Heart left ventricle (tissue), 13 donors: Measurements from ENCODE around the gene MYMX.
"Not testable (repeated sequence)": the region's sequence is repeated elsewhere in the genome, so short reads cannot be mapped to it uniquely, and the experiment has no call there.

Experiments
- POLR2A ChIP-seq, 2 donors: fragments of 450-650 bp; IDR thresholded peaks; one replicate each; pipeline ENCODE4 v1.6.1; 2017; ENCODE audit warnings: antibody characterized with exemption in 2 of 2, mild to moderate bottlenecking in 2 of 2, moderate library complexity in 2 of 2
- TF ChIP-seq, protein P1 (sequence below), 12 donors: fragments of 200-600 bp; sonication (generic) in 4 of 12; IDR thresholded peaks; one replicate each; pipeline versions ENCODE4 v1.5.0 to v1.8.0; 2018 to 2022; ENCODE audit warnings: antibody characterized with exemption in 12 of 12, mild to moderate bottlenecking in 5 of 12
- donor health status: ischemic (EF 13 %, LVEDD 7.1; RV severe dilation, severe dysfunction).
- donor health status: DM: no; HTN: yes; CAD: no.
- donor health status: DM: no; HTN: no; CAD: no.
- donor health status: ischemic (EF 25% LVEDD 6.9; RV normal size, moderate dysfunction).
- donor health status: ischemic (EF 25% LVEDD 5.7; RV mildly dilated, moderate dysfunction).
- donor health status: ischemic (EF 35%, LVEDD 5.7; RV mildly dilated, moderate dysfunction).
- donor health status: nonischemic (EF 11% LVEDD 7.7; RV severe dilation, severe dysfunction).
- donor health status: DM: yes; HTN: yes; CAD: no.
- donor health status: PGD.
- donor health status: ischemic (EF 29% LVEDD 5.4; RV normal size, mild dysfunction).
- donor health status: nonischemic (EF 23%, LVEDD 6.1; RV moderate dilation, normal function).

DNA sequence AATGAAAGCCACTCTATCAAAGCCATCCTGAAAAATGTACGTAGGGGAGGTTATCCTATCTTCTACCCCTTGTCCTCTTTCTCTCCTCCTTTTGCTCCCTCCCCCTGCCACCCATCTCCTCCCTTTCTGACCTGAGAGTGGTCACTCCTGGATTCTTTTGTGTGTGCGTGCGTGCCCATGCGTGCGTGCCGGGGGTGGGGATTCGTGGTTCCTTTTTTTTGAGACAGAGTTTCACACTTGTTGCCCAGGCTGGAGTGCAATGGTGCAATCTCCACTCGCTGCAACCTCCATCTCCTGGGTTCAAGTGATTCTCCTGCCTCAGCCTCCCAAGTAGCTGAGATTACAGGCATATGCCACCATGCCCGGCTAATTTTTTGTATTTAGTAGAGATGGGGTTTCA is 14.7 kb downstream of the MYMX start:
- TF ChIP-seq, protein P1, sequence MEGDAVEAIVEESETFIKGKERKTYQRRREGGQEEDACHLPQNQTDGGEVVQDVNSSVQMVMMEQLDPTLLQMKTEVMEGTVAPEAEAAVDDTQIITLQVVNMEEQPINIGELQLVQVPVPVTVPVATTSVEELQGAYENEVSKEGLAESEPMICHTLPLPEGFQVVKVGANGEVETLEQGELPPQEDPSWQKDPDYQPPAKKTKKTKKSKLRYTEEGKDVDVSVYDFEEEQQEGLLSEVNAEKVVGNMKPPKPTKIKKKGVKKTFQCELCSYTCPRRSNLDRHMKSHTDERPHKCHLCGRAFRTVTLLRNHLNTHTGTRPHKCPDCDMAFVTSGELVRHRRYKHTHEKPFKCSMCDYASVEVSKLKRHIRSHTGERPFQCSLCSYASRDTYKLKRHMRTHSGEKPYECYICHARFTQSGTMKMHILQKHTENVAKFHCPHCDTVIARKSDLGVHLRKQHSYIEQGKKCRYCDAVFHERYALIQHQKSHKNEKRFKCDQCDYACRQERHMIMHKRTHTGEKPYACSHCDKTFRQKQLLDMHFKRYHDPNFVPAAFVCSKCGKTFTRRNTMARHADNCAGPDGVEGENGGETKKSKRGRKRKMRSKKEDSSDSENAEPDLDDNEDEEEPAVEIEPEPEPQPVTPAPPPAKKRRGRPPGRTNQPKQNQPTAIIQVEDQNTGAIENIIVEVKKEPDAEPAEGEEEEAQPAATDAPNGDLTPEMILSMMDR (IDR thresholded peaks at IDR 0.05) = not testable (repeated sequence)
- not testable (repeated sequence) for TF ChIP-seq POLR2A (IDR thresholded peaks at IDR 0.05)
